HG03196 (cell line): Measurements from ENCODE around the gene CNN3.
"Not testable (repeated sequence)": the region's sequence is repeated elsewhere in the genome, so short reads cannot be mapped to it uniquely, and the experiment has no call there.

Experiments used
- ATAC-seq: cut with Tn5 transposase; IDR thresholded peaks from one replicate; pipeline ENCODE4 v1.9.1; 2021; ENCODE audit not compliant: unreplicated experiment

Gene CNN3

GRCh38 chr1:94949681-94950661, 23.1 kb upstream of the CNN3 start:
- no peak for ATAC-seq

GRCh38 chr1:94947437-94947836, 20.5 kb upstream of the CNN3 start:
- no peak for ATAC-seq

- ATAC-seq = no peak
Measured at GRCh38 chr1:94946886-94947285, 20.0 kb upstream of the CNN3 start.

GRCh38 chr1:94942171-94943128, 15.5 kb upstream of the CNN3 start:
- ATAC-seq = no peak

- ATAC-seq = not testable (repeated sequence)
Measured at GRCh38 chr1:94941480-94941879, 14.6 kb upstream of the CNN3 start.

GRCh38 chr1:94940738-94941137, 13.8 kb upstream of the CNN3 start:
- ATAC-seq = no peak

- no peak for ATAC-seq
Measured at GRCh38 chr1:94937820-94938219, 10.9 kb upstream of the CNN3 start.

- no peak for ATAC-seq
Measured at GRCh38 chr1:94936861-94937620, 10.1 kb upstream of the CNN3 start.

- no peak for ATAC-seq
Measured at GRCh38 chr1:94935476-94935875, 8.6 kb upstream of the CNN3 start.

GRCh38 chr1:94935034-94935433, 8.1 kb upstream of the CNN3 start:
- no peak for ATAC-seq

- ATAC-seq = no peak
Measured at GRCh38 chr1:94934551-94934950, 7.6 kb upstream of the CNN3 start.

- ATAC-seq = no peak
Measured at GRCh38 chr1:94931254-94931841, 4.4 kb upstream of the CNN3 start.

GRCh38 chr1:94929351-94930217, 2.7 kb upstream of the CNN3 start:
- no peak for ATAC-seq

GRCh38 chr1:94928293-94928939, 1.5 kb upstream of the CNN3 start:
- no peak for ATAC-seq

- no peak for ATAC-seq
Measured at GRCh38 chr1:94927405-94928175, 680 bp upstream of the CNN3 start.

GRCh38 chr1:94926126-94926914, 590 bp downstream of the CNN3 start:
- ATAC-seq = peak; percentile 15

GRCh38 chr1:94925561-94926125, 1.3 kb downstream of the CNN3 start:
- ATAC-seq = no peak
